GM18502 (cell line): Measurements from ENCODE around the gene CTAGE15.

ENCODE experiments used
- ATAC-seq: cut with Tn5 transposase; IDR thresholded peaks from one replicate; pipeline ENCODE4 v1.9.1; 2021; ENCODE audit warnings: mild to moderate bottlenecking; ENCODE audit not compliant: unreplicated experiment, poor library complexity

Gene CTAGE15

GRCh38 chr7:143622130-143622529 is 50.5 kb downstream of the CTAGE15 start:
- peak; percentile 35 for ATAC-seq
